Measurements from ENCODE around the gene IP6K3. TPM values are rescaled to one million over a fixed set of nuclear protein-coding genes. Genes with fewer than 3 reads are reported as not detected.

Gene IP6K3
- total RNA-seq, 1 donor from 2014 or later: 2.9 TPM

- no peaks in the 10 kb centered on the region for H3K27me3 ChIP-seq
- peak; percentile 59 for DNase-seq (ENCODE audit: low spot score)
- H3K4me2 ChIP-seq: peak overlapping the region; percentile 50
- Mint-ChIP-seq H3K36me3 (no peaks in the 10 kb centered on the region), H3K27ac (no peak overlapping the region), H3K27me3 (ENCODE audit: insufficient read depth, low read depth) (peaks cover 22% of the 10 kb centered on the region), H3K4me3 (no peak overlapping the region), H3K9me3 (no peaks in the 10 kb centered on the region), H3K4me1 (peaks cover 35% of the 10 kb centered on the region)
- peaks cover 14% of the 10 kb centered on the region for H3F3A ChIP-seq (ENCODE audit: low read depth)
- peaks cover 37% of the 10 kb centered on the region for H3K4me1 ChIP-seq
- H3K9me3 ChIP-seq (ENCODE audit: low read depth): no peaks in the 10 kb centered on the region
- H3K27ac ChIP-seq: no peak overlapping the region
- no peak for TF ChIP-seq EZH2 (IDR thresholded peaks at IDR 0.05)
- TF ChIP-seq CTCF (IDR thresholded peaks at IDR 0.05): no peak
- no peak for TF ChIP-seq EZH2phosphoT487 (IDR thresholded peaks at IDR 0.05)
- no peaks in the 10 kb centered on the region for H3K79me2 ChIP-seq (ENCODE audit: low read depth)
- H3K4me3 ChIP-seq: no peak overlapping the region
- no peaks in the 10 kb centered on the region for H4K20me1 ChIP-seq (ENCODE audit: low read depth)
- no peaks in the 10 kb centered on the region for H3K36me3 ChIP-seq
- no peak overlapping the region for H2AFZ ChIP-seq (replicated peaks)
- H3K9ac ChIP-seq: no peak overlapping the region
Observed at GRCh38 chr6:33755070-33755869, 8.6 kb upstream of the IP6K3 start.

GRCh38 chr6:33754222-33754621 is 7.5 kb upstream of the IP6K3 start:
- Histone ChIP-seq H3K9ac (no peak overlapping the region), H3K9me3 (ENCODE audit: low read depth) (no peaks in the 10 kb centered on the region), H3F3A (ENCODE audit: low read depth) (peaks cover 14% of the 10 kb centered on the region), H3K79me2 (ENCODE audit: low read depth) (no peaks in the 10 kb centered on the region), H2AFZ (replicated peaks) (no peak overlapping the region), H3K27me3 (no peaks in the 10 kb centered on the region), H3K4me2 (peak overlapping the region; percentile 6), H3K36me3 (no peaks in the 10 kb centered on the region), H3K4me1 (peaks cover 44% of the 10 kb centered on the region), H3K27ac (no peak overlapping the region), H3K4me3 (no peak overlapping the region), H4K20me1 (ENCODE audit: low read depth) (no peaks in the 10 kb centered on the region)
- no peak overlapping the region for H3K4me3 Mint-ChIP-seq
- H3K4me1 Mint-ChIP-seq: peaks cover 42% of the 10 kb centered on the region
- H3K9me3 Mint-ChIP-seq: no peaks in the 10 kb centered on the region
- no peak for DNase-seq (ENCODE audit: low spot score)
- H3K27ac Mint-ChIP-seq: peak overlapping the region; percentile 54
- no peaks in the 10 kb centered on the region for H3K36me3 Mint-ChIP-seq
- no peak for TF ChIP-seq EZH2 (IDR thresholded peaks at IDR 0.05)
- TF ChIP-seq CTCF (IDR thresholded peaks at IDR 0.05): no peak
- TF ChIP-seq EZH2phosphoT487 (IDR thresholded peaks at IDR 0.05): no peak
- peaks cover 18% of the 10 kb centered on the region for H3K27me3 Mint-ChIP-seq (ENCODE audit: insufficient read depth, low read depth)

GRCh38 chr6:33752646-33753015 is 5.9 kb upstream of the IP6K3 start:
- Histone ChIP-seq H3K4me1 (peaks cover 59% of the 10 kb centered on the region), H2AFZ (replicated peaks) (no peak overlapping the region), H3K9me3 (ENCODE audit: low read depth) (no peaks in the 10 kb centered on the region), H3K36me3 (no peaks in the 10 kb centered on the region), H4K20me1 (ENCODE audit: low read depth) (no peaks in the 10 kb centered on the region), H3K79me2 (ENCODE audit: low read depth) (no peaks in the 10 kb centered on the region), H3K4me2 (no peak overlapping the region), H3F3A (ENCODE audit: low read depth) (peaks cover 14% of the 10 kb centered on the region), H3K27ac (peak overlapping the region; percentile 46), H3K4me3 (no peak overlapping the region), H3K27me3 (no peaks in the 10 kb centered on the region), H3K9ac (no peak overlapping the region)
- Mint-ChIP-seq H3K27ac (no peak overlapping the region), H3K4me3 (no peak overlapping the region), H3K27me3 (ENCODE audit: insufficient read depth, low read depth) (peaks cover 22% of the 10 kb centered on the region), H3K36me3 (no peaks in the 10 kb centered on the region), H3K9me3 (no peaks in the 10 kb centered on the region), H3K4me1 (peaks cover 51% of the 10 kb centered on the region)
- TF ChIP-seq EZH2phosphoT487 (IDR thresholded peaks at IDR 0.05) (no peak), EZH2 (IDR thresholded peaks at IDR 0.05) (no peak), CTCF (IDR thresholded peaks at IDR 0.05) (no peak)
- DNase-seq (ENCODE audit: low spot score): no peak

Data from neural progenitor cell (in vitro differentiated cells).